HG02759 (cell line): ENCODE data around the gene VWC2.

Source experiments
- ATAC-seq: cut with Tn5 transposase; IDR thresholded peaks from one replicate; pipeline ENCODE4 v1.9.1; 2021; ENCODE audit warnings: mild to moderate bottlenecking, moderate library complexity; ENCODE audit not compliant: unreplicated experiment

The VWC2 gene

GRCh38 chr7:49927631-49928030 lies 154.2 kb downstream of the VWC2 start:
- no peak for ATAC-seq

DNA sequence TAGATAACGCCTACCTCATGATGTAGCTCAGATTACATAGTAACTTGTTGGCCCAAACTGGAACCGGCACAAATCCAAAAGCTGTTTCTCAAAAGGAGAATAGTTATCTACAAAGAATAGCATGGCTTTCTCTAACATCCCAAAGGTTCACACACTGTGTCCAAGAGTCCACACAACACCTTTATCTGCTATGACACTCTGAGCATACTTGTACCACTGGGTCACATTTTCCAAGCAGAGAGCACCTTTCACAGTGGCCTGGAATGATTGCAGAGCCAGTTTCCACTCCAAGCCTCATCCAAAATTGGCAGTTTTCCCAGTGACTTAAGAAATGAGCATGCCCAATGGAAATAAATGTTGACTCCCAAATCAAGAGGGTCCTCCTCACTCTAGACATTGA lies 155.3 kb downstream of the VWC2 start:
- no peak for ATAC-seq

DNA sequence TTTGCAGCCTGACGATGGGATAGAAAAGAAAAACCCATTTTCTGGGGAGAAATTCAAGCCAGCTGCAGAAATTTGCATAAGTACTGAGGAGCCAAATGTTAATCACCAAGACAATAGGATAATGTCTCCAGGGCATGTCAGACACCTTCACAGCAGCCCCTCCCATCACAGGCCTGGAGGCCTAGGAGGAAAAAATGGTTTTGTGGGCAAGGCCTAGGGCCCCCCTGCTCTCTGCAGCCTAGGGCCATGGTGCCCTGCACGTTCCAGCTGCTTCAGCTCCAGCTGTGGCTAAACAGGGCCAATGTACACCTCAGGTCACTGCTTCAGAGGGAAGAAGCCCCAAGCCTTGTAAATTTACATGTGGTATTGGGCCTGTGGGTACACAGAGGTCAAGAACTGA lies 158.2 kb downstream of the VWC2 start:
- ATAC-seq, result no peak

DNA sequence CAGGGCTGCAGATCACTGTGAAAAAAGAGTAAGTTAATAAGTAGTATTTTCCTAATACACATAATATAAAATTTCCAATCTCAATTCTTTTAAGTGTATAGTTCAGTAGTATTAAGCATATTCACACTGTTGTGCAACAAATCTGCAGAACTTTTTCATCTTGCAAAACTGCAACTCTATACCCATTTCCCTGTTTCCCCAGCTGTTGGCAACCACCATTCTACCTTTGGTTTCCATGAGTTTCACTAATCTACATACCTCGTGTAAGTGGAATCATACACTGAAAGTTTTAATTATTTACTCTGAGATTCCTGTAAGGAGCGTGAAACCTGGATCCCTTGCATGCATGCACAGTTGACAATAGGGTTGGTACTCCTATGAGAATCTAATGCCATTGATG lies 164.2 kb downstream of the VWC2 start:
- no peak for ATAC-seq
